ENCODE measurements around the gene BCL2. TPM values are rescaled to one million over a fixed set of nuclear protein-coding genes. Genes with fewer than 3 reads are reported as not detected.

Gene BCL2
- polyA plus RNA-seq, 1 experiment: 0.35 TPM

- ChIA-PET CTCF (no interaction called here), POLR2A (interaction anchor here (0.9 kb wide), 1 partner anchor 12 kb away, joined by 3 read pairs; no protein-coding TSS in a partner anchor)
- Histone ChIP-seq H3K27me3 (ENCODE audit: control insufficient read depth, insufficient read depth, low read length) (peaks cover 28% of the 10 kb centered on the region), H3K9me3 (ENCODE audit: control insufficient read depth, insufficient read depth, low read length) (no peaks in the 10 kb centered on the region; the same call in 1 of the 2 replicates), H3K4me3 (ENCODE audit: low read depth, low read length) (no peak overlapping the region), H3K27ac (ENCODE audit: low read depth, low read length) (no peak overlapping the region)
- no peak for DNase-seq (ENCODE audit: low read depth, low spot score)
- no peak for TF ChIP-seq CTCF (IDR thresholded peaks at IDR 0.05; ENCODE audit: low read depth, low read length)
Measured at GRCh38 chr18:63149302-63149587, 170.3 kb downstream of the BCL2 start.

- ChIA-PET POLR2A (interaction anchor here (0.9 kb wide), 1 partner anchor 13 kb away, joined by 3 read pairs; no protein-coding TSS in a partner anchor), CTCF (interaction anchor here (1.1 to 1.7 kb wide), 2 partner anchors 132 to 174 kb away, joined by 3 to 4 read pairs; no protein-coding TSS in a partner anchor)
- TF ChIP-seq CTCF (IDR thresholded peaks at IDR 0.05; ENCODE audit: low read depth, low read length): no peak
Measured at GRCh38 chr18:63148449-63149301, 170.9 kb downstream of the BCL2 start.

GRCh38 chr18:63147973-63148372, 171.6 kb downstream of the BCL2 start:
- Histone ChIP-seq H3K4me3 (ENCODE audit: low read depth, low read length) (no peak overlapping the region), H3K9me3 (ENCODE audit: control insufficient read depth, insufficient read depth, low read length) (no peaks in the 10 kb centered on the region; the same call in 1 of the 2 replicates), H3K27ac (ENCODE audit: low read depth, low read length) (no peak overlapping the region), H3K27me3 (ENCODE audit: control insufficient read depth, insufficient read depth, low read length) (peaks cover 26% of the 10 kb centered on the region)
- CTCF ChIA-PET: interaction anchor here (1.1 to 1.7 kb wide), 2 partner anchors 131 to 175 kb away, joined by 3 to 4 read pairs; no protein-coding TSS in a partner anchor
- POLR2A ChIA-PET: no interaction called here
- no peak for TF ChIP-seq CTCF (IDR thresholded peaks at IDR 0.05; ENCODE audit: low read depth, low read length)
- DNase-seq (ENCODE audit: low read depth, low spot score): no peak

More at GRCh38 chr18:63148449-63149301, 170.9 kb downstream of the BCL2 start:
- no peak for DNase-seq (ENCODE audit: low read depth, low spot score)
- H3K27me3 ChIP-seq (ENCODE audit: control insufficient read depth, insufficient read depth, low read length): peaks cover 26% of the 10 kb centered on the region
- H3K9me3 ChIP-seq (ENCODE audit: control insufficient read depth, insufficient read depth, low read length): no peaks in the 10 kb centered on the region; the same call in 1 of the 2 replicates
- H3K4me3 ChIP-seq (ENCODE audit: low read depth, low read length): no peak overlapping the region
- H3K27ac ChIP-seq (ENCODE audit: low read depth, low read length): no peak overlapping the region

- H3K9me3 ChIP-seq (ENCODE audit: control insufficient read depth, insufficient read depth, low read length): no peaks in the 10 kb centered on the region; the same call in 1 of the 2 replicates
- no peak overlapping the region for H3K27ac ChIP-seq (ENCODE audit: low read depth, low read length)
- DNase-seq (ENCODE audit: low read depth, low spot score): no peak
- ChIA-PET POLR2A (no interaction called here), CTCF (interaction anchor here (1.7 kb wide), 1 partner anchor 130 kb away, joined by 4 read pairs; no protein-coding TSS in a partner anchor)
- no peak for TF ChIP-seq CTCF (IDR thresholded peaks at IDR 0.05; ENCODE audit: low read depth, low read length)
- H3K4me3 ChIP-seq (ENCODE audit: low read depth, low read length): no peak overlapping the region
- peaks cover 23% of the 10 kb centered on the region for H3K27me3 ChIP-seq (ENCODE audit: control insufficient read depth, insufficient read depth, low read length)
Measured at GRCh38 chr18:63146828-63147409, 172.7 kb downstream of the BCL2 start.

Data from AG04450 (cell line).